Lower leg skin (tissue), 4 donors: Measurements from ENCODE around the gene AGO3. TPM values are rescaled to one million over a fixed set of nuclear protein-coding genes. Genes with fewer than 3 reads are reported as not detected.

ENCODE experiments used
- DNase-seq, 2 donors: peaks; one replicate each; pipeline ENCODE4 v3.0.0-alpha.2; 2019; ENCODE audit warnings: low spot score in 2 of 2
- H3K4me3 ChIP-seq: fragments of 200-600 bp; sonication (generic); 2 replicates; pipeline ENCODE4 v1.5.1; 2017; ENCODE audit warnings: mild to moderate bottlenecking, low read depth; ENCODE audit not compliant: poor library complexity, severe bottlenecking
- POLR2A ChIP-seq, 2 donors: fragments of 450-650 bp; IDR thresholded peaks; one replicate each; pipeline ENCODE4 v1.6.1; 2016 to 2017; ENCODE audit warnings: antibody characterized with exemption in 2 of 2, mild to moderate bottlenecking in 1 of 2, moderate library complexity in 1 of 2
- WGBS, 2 donors: methylation state at CpG; one replicate each; pipeline ENCODE4 v1.1.5; 2018; 5-methylcytosine and 5-hydroxymethylcytosine counted together
- intact Hi-C: fragments of 100-400 bp; cut with DNase I; formaldehyde crosslinking; loops from one replicate; pipeline ENCODE4 v1.15.0; 2023; ENCODE audit warnings: low total_unique reads
- total RNA-seq, 4 donors: library from RNA; depleted of rRNA; stranded (reverse); fragments of >200 nt; gene quantifications; one replicate each; pipeline ENCODE4 v1.1.0, GENCODE V29; 2016
- TF ChIP-seq, protein P1 (sequence below), 3 donors: fragments of 450-650 bp; IDR thresholded peaks; one replicate each; pipeline ENCODE4 v1.5.1; 2016; ENCODE audit warnings: antibody characterized with exemption in 3 of 3, mild to moderate bottlenecking in 3 of 3, moderate library complexity in 2 of 3

AGO3 gene
- total RNA-seq, 4 donors from 2014 or later: 11.5 to 25.8 (median 20.9) TPM

DNA sequence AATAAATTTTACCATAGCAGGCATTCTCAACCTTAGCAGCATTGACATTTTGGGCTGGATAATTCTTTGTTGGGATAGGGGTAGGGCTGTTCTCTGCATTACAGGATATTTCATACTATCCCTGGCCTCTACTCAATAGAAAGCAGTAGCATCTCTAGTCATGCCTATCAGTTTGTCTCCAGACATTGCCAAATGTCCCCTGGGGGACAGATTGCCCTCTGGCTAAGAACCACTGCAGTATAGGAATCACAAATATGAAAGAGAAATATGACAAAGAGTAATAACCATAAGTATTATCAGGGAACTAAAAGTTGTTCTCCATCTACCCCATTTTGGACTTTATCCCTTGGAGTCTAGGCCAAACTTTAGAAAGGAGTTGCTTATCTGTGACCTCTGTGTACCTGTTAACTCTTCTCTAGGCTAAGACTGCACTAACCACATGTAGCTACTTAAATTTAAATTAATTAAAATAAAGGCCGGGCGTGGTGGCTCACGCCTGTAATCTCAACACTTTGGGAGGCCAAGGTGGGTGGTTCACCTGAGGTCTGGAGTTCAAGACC lies 76.1 kb downstream of the AGO3 start:
- no peak for DNase-seq
- no peak overlapping the region for H3K4me3 ChIP-seq
- TF ChIP-seq, protein P1, sequence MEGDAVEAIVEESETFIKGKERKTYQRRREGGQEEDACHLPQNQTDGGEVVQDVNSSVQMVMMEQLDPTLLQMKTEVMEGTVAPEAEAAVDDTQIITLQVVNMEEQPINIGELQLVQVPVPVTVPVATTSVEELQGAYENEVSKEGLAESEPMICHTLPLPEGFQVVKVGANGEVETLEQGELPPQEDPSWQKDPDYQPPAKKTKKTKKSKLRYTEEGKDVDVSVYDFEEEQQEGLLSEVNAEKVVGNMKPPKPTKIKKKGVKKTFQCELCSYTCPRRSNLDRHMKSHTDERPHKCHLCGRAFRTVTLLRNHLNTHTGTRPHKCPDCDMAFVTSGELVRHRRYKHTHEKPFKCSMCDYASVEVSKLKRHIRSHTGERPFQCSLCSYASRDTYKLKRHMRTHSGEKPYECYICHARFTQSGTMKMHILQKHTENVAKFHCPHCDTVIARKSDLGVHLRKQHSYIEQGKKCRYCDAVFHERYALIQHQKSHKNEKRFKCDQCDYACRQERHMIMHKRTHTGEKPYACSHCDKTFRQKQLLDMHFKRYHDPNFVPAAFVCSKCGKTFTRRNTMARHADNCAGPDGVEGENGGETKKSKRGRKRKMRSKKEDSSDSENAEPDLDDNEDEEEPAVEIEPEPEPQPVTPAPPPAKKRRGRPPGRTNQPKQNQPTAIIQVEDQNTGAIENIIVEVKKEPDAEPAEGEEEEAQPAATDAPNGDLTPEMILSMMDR (IDR thresholded peaks at IDR 0.05): no peak
- TF ChIP-seq POLR2A (IDR thresholded peaks at IDR 0.05): no peak
- WGBS, 2 donors: 94 to 97% methylated on average over 3 of the region's 3 CpGs
- intact Hi-C loops: no loop called here

DNA sequence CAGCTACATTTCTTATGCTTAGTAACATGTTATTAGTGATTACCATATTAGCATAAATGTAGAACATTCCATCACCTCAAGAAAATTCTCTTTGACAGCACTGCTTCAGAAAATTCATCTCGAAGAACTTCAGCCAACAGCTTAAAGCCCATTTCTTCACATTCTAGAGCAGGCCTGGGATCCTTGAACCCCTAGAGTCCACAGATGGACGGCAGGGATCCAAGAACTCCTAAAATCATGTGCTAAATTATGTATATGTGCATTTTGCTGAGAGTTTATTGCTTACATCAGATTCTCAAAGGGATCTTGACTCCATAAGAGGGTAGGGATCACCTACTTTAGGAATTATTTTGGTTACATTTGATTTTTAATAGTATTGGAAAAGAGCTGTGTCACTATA lies 76.8 kb downstream of the AGO3 start:
- no peak for TF ChIP-seq POLR2A (IDR thresholded peaks at IDR 0.05)
- TF ChIP-seq, protein P1 (IDR thresholded peaks at IDR 0.05): no peak
- DNase-seq: no peak
- WGBS, 2 donors: 93 to 96% methylated on average over 2 of the region's 2 CpGs
- intact Hi-C loops: no loop called here
- no peak overlapping the region for H3K4me3 ChIP-seq

DNA sequence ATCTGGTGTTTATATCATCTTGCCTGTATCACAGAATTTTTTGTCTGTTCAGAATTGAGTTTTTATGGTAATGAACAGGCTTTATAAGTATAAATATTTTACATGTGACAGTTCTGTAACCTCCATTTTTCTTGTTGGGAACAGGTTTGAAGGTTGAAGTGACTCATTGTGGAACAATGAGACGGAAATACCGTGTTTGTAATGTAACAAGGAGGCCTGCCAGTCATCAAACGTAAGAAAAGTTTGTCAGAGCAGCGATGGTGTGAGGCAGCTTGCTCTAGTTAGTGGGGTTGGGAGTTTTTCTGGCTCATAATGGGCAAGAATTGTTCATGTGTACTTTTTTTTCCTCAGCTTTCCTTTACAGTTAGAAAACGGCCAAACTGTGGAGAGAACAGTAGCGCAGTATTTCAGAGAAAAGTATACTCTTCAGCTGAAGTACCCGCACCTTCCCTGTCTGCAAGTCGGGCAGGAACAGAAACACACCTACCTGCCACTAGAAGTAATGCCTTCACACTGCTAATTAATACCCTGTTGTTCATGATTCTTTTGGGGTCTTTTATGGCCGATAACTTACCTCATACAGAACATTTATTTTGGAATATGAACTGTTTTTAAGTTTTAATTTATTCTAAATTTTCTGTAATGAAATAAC lies 77.8 kb downstream of the AGO3 start:
- intact Hi-C loops: no loop called here
- no peak for TF ChIP-seq POLR2A (IDR thresholded peaks at IDR 0.05)
- TF ChIP-seq, protein P1 (IDR thresholded peaks at IDR 0.05): no peak
- DNase-seq: no peak
- WGBS, 2 donors: 88 to 90% methylated on average over 9 of the region's 9 CpGs
- no peak overlapping the region for H3K4me3 ChIP-seq

DNA sequence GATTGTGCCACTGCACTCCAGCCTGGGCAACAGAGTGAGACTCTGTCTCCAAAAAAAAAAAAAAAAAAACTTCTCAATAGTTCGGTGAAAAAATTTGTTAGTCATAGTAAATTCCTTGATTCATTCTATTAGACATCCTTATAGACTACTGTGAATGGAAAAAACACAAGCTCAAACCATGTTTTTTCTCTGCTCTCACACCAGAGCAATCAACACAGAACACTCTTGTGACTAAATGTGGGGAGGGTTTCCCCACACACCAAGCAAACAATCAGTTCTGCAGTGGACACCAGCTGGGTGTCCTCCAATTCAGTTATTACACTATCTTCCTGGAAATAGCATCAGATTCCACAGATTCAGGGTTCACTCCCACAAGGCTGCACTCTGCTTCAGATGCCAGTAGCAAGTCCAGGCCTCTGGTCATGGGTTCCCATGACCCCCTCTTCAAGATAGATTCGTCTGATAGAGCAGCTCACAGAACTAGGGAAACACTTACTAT lies 83.9 kb downstream of the AGO3 start:
- no peak for DNase-seq
- intact Hi-C loops: no loop called here
- TF ChIP-seq POLR2A (IDR thresholded peaks at IDR 0.05): no peak
- TF ChIP-seq, protein P1 (IDR thresholded peaks at IDR 0.05): no peak
- no peak overlapping the region for H3K4me3 ChIP-seq
- 80 to 86% methylated on average over 2 of the region's 2 CpGs for WGBS, 2 donors

DNA sequence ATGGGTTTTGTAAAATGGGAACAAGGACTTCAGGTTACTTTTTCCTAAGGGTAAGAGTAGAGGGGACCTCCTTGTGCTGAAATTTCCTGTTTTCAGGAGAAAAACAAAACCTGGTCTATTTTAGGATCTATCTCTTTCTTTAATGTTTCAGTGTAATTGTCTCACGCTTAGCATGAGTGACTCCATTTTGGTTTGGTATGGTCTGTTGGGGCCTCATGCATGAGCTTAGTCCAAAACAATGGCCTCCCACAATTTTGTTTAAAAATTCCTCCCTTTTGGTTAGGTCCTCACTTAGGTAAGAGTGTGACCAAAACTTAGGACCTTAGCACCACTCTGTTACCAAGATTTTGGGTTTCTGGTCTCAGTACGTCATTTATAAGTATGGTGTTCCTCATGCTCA lies 85.8 kb downstream of the AGO3 start:
- 95% methylated on average over 2 of the region's 2 CpGs for WGBS, 2 donors
- TF ChIP-seq POLR2A (IDR thresholded peaks at IDR 0.05): no peak
- TF ChIP-seq, protein P1 (IDR thresholded peaks at IDR 0.05): no peak
- DNase-seq: no peak
- intact Hi-C loops: no loop called here
- H3K4me3 ChIP-seq: no peak overlapping the region
